CD4-positive, alpha-beta T cell treated with Interleukin-6 for 4 hours (primary cell): ENCODE measurements around the gene SRGAP1.
"Not testable (repeated sequence)": the region's sequence is repeated elsewhere in the genome, so short reads cannot be mapped to it uniquely, and the experiment has no call there.

Experiments used
- DNase-seq: peaks from one replicate; pipeline ENCODE4 v3.0.0-alpha.2; 2020; ENCODE audit warnings: mixed read lengths

SRGAP1 gene

DNA sequence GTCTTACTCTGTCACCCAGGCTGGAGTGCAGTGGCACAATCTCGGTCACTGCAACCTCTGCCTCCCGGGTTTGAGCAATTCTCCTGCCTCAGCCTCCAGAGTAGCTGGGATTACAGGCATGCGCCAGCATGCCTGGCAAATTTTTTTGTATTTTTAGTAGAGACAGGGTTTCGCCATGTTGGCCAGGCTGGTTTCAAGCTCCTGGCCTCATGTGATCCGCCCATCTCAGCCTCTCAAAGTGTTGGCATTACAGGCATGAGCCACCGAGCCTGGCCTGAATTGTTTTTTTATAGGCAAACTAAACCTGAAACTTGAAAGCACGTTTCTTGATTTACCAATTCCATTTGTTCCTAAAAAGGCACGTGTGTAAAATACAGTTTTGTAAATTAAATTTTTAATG lies 173.6 kb downstream of the SRGAP1 start:
- DNase-seq = not testable (repeated sequence)

DNA sequence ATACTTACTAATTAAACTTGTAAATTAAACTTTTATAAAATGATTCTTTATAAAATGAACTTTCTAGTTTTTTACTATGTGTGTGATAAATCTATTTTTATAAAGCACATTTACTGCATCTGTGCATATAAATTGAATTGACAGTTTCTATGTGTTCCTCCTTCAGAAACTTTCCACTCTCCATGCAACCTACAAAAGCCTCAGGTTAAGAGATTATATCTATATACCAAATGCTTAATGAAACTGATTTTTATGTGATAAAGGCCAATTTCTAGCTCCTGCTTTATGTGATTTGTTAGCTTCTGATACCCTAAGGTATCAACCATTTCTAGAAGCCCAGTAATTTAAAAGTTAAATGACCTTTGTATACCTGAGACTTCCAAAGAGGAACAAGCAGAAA lies 174.0 kb downstream of the SRGAP1 start:
- no peak for DNase-seq

DNA sequence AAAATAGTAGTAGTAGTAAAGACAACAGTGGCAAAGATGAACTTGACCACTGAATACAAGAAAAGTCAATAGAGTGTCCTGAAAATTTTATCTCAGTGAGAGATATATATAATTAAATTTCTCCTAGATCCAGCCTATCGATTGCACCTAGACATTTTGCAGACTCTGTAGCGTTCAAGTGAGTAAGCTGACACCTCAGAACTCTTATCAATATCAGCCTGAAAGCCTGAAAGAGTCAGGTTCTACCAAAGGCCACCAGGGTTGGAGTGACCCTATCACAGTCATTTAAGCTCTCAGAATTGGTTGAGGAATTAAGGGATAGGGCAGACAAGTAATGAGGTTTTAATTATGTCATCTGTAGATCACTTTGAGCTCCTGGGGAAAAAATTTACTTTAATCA lies 174.6 kb downstream of the SRGAP1 start:
- DNase-seq = no peak

DNA sequence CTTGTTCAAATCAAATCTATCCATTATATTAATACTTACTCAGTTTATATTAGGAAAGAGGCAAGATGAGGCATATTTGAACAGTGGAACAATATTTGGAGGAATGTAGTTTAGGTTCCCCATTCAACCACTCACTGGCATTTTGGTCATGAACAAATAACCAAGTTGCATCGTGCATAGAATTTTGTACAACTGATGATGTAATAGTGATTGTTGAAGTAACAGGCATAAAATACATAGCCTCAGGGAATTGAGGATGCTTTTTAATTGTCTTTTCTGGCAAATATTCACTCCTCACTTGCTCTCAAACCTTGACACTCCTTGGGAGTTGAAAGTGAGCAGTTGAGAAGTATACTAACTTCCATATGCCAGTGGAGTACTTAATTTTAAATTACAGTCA lies 175.2 kb downstream of the SRGAP1 start:
- no peak for DNase-seq

DNA sequence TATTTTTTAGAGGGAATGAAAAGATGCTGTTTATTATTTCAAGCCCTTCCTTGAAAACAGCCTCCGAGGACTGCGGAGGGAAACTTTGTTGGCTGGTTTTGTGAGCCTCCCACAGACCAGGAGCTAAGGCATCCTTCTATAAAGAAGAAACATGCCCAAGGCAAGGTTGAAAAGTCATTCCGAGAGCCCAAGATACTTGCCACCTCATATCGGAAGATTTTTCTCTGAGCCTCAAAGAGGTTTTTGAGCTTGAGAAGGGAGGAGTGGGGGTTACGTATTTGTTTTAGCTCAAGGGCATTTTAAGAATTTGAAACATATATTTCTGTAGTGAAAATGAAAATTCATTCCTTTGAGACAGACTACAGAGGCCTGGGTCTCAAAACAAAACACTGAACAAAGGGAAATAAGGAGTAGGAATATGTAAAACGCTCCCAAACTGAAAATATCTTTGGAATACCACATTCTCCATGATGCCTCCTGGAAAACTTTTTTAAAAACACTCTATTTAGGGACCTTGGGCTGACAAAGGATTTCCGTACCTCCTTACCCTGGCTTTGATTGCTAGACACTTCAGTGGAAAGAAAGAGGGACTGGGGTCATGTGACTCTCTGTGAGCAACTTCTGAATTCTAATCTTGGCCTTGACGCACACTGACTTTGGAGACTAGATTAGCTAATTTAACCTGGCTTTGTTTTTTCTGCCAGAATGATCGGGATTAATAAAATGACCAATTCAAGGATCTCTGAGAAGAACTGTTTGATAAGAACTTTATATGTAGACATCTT lies 180.9 kb downstream of the SRGAP1 start:
- DNase-seq = no peak

DNA sequence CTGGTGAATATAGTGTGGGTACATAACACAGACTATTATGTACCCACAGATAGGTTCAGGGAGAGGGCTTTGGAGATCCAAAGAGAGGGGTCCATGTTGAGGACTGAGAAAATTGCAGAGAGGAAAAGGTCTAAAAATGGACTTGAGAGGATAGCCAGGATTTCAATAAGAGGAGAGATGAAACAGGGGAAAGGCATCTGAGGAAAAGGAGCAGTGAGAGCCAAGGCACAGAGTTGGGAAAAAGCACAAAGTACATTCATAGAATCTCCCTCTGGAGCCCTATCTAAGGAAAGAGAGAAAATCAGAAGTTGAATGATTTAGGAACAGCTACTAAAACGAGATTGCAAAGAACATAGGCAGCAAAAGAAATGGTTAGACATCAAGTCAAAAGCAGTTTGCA lies 182.8 kb downstream of the SRGAP1 start:
- DNase-seq = no peak

DNA sequence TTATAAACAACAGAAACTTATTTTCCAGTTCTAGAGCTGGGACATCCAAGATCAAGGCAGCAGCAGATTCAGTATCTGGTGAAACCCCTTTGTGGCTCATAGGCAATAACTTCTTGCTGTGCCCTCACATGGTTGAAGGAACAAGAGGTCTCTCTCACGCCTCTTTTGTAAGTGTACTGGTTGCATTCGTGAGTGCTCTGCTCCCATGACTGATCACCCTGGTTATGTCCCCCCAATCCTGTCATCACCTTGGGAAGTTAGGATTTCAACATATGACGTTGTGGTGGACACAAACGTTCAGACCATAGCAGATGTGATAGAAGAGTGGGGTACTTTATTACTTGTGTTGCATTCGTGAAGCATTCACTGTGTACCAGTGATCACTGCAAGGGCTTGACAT lies 184.0 kb downstream of the SRGAP1 start:
- DNase-seq = no peak

DNA sequence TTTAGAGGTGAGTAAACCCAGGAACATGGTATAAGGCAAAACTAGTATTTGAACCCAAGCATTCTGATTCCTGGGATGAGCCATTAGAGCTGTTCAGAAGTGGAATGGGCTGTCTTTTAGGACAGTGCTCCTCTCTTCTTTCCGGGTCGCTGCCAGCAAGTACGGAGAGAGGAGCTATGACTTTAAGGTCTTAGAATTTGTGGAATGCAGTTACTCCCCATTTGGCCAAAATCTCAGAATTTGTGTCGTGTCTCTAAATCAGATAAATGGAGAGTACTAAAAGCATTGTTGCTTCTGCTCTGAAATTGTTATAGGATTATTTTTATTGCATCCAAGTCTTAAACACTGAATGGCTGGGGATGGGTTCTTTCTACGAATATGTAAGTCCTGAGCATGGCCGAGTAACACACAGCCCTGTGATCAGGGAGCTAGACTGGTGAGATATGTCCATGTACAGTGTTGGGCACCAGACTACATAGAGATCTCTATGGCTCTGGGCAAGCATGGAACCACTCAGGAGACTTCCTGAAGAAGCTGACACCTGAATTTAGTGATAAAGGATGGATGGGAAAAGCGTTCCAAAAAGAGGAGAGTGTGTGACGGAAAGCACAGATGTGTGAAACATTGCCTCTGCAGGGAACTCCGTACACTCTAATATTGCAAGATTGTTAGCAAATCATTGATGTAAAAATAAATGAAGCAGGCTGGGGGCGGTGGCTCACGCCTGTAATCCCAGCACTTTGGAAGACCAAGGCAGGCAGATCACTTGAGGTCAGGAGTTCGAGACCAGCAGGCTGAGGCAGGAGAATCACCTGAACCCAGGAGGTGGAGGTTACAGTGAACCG lies 184.7 kb downstream of the SRGAP1 start:
- no peak for DNase-seq

DNA sequence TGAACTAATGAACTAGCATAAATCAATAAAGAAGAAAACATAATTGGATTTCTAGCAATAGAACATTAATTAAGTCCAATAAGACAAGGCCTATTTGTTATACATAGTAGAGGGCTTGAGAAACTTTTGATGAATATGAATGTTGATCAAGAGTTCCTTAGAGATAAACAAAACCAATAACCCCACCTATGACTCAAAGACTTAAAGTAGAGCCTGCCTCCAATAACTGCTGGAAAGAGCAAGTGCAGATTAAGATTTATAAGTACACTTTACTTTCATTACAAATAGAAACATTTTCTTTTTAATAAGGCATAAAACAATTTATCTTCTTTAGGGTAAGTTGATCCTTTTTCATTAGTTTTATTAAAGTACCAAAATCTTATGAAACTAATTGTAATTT lies 185.7 kb downstream of the SRGAP1 start:
- DNase-seq = no peak

DNA sequence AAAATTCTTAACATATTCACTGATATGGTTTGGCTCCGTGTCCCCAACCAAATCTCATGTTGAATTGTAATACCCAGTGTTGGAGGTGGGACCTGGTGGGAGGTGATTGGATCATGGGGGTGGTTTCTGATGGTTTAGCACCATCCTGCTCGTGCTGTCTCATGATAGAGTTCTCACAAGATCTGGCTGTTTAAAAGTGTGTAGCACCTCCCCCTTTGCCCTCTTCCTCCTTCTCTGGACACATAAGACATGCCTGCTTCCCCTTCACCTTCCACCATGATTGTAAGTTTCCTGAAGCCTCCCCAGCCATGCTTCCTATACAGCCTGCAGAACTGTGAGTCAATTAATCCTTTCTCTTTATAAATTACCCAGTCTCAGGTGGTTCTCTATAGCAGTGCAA lies 189.6 kb downstream of the SRGAP1 start:
- not testable (repeated sequence) for DNase-seq

DNA sequence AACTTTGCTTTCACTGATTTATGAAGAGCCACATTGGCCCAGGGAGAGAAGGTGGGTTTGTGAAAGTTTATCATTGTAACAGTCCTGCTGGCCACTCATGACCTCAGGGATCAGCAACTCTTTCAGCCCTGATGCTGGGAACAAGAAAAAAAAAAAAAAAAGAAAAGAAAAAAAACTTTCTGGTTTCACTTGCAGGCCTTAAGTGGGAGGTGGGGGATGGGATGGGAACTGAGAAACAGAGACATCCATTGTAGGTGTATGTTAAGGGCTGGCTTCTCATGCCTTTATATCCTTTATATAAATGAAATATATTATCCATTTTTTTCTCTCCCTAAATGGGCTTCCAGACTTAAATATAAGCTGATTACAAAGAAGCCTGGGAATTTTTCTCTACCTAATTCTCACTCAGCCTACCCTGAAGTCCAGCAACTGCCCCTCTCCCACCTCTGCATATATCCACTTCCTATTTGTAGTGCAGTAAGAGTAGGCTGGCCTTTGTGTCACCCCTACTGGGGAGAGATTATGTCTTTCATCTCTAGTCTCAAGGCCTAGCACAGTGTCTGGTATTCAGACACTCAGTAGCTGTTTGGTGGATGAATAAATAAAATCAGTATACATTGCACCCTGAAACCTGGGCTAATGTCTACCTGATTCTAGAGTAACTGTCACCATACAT lies 190.5 kb downstream of the SRGAP1 start:
- DNase-seq = no peak

DNA sequence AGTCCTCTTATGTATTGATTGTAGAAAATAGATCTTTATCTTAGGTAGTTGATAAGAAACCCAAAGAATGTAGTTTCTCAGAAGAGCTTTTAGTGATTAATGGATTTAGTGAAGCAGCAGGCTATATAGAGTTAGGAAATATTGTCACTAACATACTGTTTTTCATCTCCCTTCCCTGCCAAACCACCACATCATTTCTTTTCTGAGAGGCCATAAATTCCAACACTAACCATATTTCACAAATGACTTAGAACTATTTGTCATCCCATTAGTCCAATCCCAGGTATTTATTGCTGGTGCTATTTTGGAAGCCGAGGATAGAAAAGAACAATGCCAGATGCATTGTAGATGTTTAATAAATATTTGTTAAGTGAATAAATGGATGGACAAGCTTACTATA lies 191.9 kb downstream of the SRGAP1 start:
- no peak for DNase-seq

DNA sequence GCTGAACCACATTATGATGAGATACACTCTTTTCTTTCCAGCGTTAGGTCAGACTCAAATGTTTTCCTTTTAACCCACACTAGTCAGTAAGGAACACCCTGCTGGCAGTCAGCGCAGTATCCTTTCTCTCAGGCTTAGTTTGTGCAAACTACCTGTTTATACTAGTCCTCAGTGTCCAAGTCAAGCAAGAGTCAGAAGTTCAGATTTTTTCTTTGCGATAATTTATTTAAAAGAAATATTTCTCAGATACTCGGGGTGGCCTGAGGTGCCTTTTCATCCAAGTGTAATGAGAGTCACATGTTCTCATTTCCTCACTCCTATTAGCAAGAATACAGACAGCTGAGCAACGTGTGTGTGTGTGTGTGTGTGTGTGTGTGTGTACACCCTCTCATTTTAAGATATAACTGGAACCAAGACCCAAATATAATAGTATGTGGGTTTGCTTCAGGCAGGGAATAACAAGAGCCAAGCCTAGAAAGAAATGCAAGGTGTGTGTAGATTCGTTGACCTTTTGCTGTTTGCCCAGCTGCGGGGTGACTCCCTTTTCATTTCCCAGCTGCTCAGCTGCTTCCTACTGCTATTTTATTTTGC lies 194.9 kb downstream of the SRGAP1 start:
- no peak for DNase-seq

DNA sequence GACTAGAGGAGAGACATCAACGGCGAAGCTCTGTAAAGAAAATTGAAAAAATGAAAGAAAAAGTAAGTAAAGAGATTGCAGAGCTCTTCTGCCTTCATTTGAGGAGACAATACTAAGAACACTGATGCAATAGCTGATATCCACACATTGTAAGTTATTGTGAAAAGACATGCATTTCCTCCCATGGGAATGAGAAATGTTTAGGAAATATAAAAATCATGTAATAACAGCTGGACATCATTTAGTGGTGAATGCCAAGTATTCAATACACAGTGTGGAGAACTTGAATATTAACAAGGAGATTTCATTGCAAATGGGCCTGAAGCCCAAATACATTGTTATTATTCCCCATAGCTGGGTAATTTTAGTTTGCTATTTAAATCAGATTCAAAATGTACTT lies 198.4 kb downstream of the SRGAP1 start:
- DNase-seq = no peak

DNA sequence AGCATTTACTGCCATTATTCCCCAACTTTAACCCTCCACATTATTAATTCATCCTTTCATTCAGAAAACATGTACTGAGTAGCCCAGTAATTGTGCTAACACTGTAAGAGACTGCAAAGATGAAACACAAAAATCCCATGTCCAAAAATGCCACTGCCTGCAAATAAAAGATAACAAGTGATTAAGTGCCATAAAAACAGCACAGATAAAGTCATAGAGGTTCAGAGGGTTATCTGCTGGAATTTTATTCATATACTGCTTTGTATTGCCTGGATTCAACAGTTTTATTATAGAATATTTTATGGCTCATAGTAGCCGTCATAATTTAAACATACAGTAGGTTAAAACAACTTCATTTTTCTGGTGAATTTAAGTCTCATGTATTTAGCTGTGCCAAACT lies 199.7 kb downstream of the SRGAP1 start:
- DNase-seq = no peak

DNA sequence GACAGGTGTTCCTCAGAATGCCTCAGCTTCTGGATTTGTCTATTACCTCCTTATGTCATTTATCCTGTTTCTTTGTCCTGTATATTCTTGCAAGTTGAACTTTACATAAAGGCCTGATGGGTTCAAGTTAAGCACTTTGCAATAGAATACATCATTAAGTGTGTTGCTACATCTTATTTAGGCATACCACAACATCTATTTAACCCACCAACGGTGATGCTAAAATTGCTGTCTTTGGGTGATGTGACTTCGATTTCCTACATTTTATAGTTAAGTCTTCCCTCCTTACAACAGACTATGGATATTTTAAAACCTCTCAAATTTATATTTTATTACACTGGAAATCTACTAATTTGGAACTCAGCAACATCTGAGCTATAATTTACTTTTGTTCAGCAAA lies 206.6 kb downstream of the SRGAP1 start:
- no peak for DNase-seq

DNA sequence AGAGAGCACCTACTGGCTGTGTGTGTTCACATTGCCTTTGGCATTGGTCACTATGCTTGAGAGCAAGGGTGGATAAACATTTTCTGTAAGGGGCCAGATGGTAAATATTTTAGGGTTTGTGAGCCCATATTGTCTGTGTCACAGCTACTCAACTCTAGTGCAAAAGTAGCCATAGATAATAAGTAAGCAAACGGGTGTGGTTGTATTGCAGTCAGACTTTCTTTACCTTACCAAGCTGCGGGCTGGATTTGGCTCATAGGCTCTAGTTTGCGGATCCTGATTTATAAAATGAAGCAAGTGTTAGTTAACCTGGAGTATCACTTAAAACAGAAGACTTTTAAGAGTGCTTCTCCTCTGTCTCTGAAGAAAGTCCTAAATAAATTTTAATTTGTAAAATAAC lies 208.6 kb downstream of the SRGAP1 start:
- no peak for DNase-seq

DNA sequence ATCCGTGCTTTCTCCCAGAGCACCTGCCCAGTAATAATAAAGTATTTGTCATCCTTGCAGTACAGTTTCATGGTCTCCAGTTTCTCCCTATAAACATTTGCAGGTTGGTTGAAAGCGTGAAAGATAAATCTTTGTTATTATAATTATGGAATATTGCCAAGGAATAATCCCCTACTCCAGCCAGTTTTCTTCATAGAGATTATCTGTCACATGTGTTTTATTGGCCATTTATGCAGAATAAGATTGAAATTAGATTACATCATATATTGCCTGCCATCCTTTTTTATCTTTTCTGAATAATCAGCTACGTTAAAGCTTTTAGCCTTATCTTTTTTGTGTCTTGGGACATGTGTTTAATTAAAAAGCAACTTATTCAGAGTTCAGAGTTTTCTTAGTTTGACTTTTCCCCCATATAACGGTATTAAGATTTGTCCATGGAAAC lies 209.6 kb downstream of the SRGAP1 start:
- no peak for DNase-seq

DNA sequence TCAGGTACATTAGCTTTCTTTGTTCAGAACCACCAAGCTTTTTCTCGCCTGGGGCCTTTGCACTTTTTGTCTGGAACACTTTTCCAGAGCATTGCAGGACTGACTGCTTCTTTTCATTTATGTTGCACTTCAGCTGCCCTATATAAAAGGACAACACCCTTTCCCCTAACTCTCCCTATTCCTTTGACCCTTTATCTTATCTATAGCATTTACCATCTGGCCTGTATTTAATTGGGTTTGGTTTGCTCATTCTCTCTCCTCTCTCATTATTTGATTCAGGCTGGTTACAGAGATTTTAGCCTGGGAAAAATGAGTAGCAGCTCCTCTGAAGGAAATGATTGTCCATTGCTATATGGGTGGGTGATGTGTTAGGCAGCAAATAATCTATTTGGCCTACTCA lies 212.2 kb downstream of the SRGAP1 start:
- no peak for DNase-seq

DNA sequence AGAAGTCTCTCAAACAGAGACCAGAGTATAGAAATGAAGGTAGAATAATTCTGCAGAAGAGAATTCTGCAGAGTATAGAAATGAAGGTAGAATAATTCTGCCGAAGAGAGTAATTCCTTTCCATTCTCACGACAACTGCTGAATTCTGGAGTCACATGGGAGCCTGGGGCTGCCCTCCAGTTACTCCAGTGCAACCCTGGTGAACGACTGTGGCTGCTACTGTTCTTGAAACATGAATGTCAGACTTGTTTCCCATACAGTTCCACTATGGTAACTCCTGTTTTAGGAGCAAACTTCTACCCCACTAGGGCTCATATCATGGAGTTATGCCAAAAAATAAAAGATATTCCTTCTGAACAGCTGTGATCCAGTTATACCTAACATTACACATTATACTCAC lies 213.2 kb downstream of the SRGAP1 start:
- DNase-seq = no peak

DNA sequence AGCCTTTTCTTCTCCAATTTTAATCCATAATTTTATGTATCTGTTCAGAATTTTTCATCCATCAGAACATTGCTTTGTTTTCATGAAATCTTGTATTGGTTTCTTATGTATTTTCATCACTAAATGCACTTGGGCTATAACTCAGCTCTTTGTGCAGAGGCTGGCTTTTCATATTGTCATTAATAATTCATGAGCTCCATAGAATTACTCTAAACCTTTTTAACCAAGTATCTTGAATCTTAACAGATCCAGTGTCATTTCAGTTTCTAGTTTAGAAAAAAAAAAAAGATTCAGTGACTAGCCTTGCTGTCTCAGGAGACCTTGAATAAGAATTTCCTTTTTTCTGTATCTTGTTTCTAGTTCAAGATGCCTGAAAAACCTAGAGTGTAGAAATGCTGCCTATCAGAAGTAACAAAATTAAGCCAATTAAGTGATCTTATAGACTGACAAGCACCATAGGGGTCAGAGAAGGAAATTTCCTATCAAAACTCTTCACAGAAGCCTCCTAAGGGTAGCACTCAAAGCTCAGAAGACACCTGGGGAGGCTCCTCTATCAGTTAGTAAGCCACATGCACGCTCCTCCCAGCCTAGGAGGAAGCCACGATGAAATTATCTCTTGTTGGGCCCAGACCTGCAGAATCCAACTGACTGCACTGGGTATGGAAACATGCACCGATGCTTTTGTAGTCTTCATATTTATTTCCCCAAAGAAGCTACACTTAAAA lies 214.2 kb downstream of the SRGAP1 start:
- no peak for DNase-seq

DNA sequence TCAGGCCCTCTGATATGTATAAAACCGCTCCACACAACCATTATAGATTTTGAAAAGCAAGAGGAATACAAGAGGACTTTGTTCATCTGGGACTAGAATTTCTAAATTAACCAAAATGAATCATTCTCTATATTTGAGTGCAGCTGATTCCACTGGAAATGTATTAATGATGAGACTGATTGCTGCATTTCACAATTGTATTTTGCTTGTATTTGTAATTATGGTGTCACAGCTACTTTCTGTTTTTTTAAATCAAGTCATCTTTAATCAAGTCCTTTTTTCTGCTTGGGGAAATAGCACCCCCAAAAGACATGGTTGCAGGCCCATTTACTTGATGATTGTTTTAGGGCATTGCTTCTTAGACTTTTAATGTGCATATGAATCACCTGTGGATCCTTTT lies 215.2 kb downstream of the SRGAP1 start:
- DNase-seq = no peak
